PFSK-1 (cell line): ENCODE measurements around the gene ATG2B.

Experiments used
- POLR2AphosphoS5 ChIP-seq: IDR thresholded peaks from 2 replicates; pipeline ENCODE4 v1.6.1; 2012; ENCODE audit warnings: low read depth, mild to moderate bottlenecking, control low read depth, low read length, moderate library complexity
- REST ChIP-seq, 2 experiments: IDR thresholded peaks; 2 replicates each; pipeline versions ENCODE4 v1.6.1 to v1.8.0; 2011 to 2012; ENCODE audit warnings: low read depth in 2 of 2, low read length in 2 of 2, control low read depth in 1 of 2, inconsistent platforms in 1 of 2, mild to moderate bottlenecking in 1 of 2, moderate library complexity in 1 of 2; ENCODE audit not compliant: insufficient read depth in 1 of 2
- SIN3A ChIP-seq: IDR thresholded peaks from 2 replicates; pipeline ENCODE4 v1.6.1; 2012; ENCODE audit warnings: mild to moderate bottlenecking, low read length, moderate library complexity, borderline replicate concordance; ENCODE audit not compliant: insufficient read depth
- TAF1 ChIP-seq: IDR thresholded peaks from 2 replicates; pipeline ENCODE4 v1.6.1; 2012; ENCODE audit warnings: low read length, control low read depth, borderline replicate concordance; ENCODE audit not compliant: insufficient read depth

GRCh38 chr14:96309896-96310330, 53.2 kb downstream of the ATG2B start:
- TF ChIP-seq SIN3A (no peak), TAF1 (no peak), POLR2AphosphoS5 (no peak), REST (IDR thresholded peaks at IDR 0.05; ENCODE audit: insufficient read depth in 1 of 2, low read depth in 2 of 2, low read length in 2 of 2) (no peak)
